H1 (cell line): ENCODE measurements around the gene CARF. TPM values are rescaled to one million over a fixed set of nuclear protein-coding genes. Genes with fewer than 3 reads are reported as not detected.

Source experiments
- CTCF ChIA-PET: fragments of 300-600 bp; sonication (Branson Sonifier 250); formaldehyde crosslinking; loops from one replicate; lab custom pipeline; 2021; ENCODE audit not compliant: partially characterized antibody; lab: Charles Lee
- POLR2A ChIA-PET: fragments of 300-600 bp; sonication (Branson Sonifier 250); formaldehyde crosslinking; loops from one replicate; lab custom pipeline; 2021; ENCODE audit warnings: inconsistent platforms; ENCODE audit not compliant: partially characterized antibody; lab: Charles Lee
- DNase-seq, 2 experiments: peaks; one replicate each; pipeline versions ENCODE4 v3.0.0 to v3.0.0-alpha.2; 2010 to 2022; ENCODE audit warnings: low spot score in 2 of 2, low read depth in 1 of 2, mixed read lengths in 1 of 2
- FAIRE-seq: peaks from 2 replicates; lab custom pipeline; 2011; peaks lifted over from hg19 to GRCh38; lab: Jason Lieb, UNC
- H2AFZ ChIP-seq: 2 replicates; pipeline ENCODE4 v1.8.1; 2012; ENCODE audit warnings: low read length, inconsistent platforms
- H2AK5ac ChIP-seq: 2 replicates; pipeline ENCODE4 v1.6.1; 2013; ENCODE audit warnings: low read depth, low read length
- H2BK120ac ChIP-seq: replicated peaks from 2 replicates; pipeline ENCODE3; 2013; ENCODE audit warnings: low read depth, low read length, inconsistent platforms
- H2BK12ac ChIP-seq: 2 replicates; pipeline ENCODE4 v1.6.1; 2013; ENCODE audit warnings: low read depth, low read length
- H2BK15ac ChIP-seq: 2 replicates; pipeline ENCODE4 v1.6.1; 2013; ENCODE audit warnings: low read length
- H2BK20ac ChIP-seq: 2 replicates; pipeline ENCODE4 v1.6.1; 2013; ENCODE audit warnings: low read length
- H2BK5ac ChIP-seq: 2 replicates; pipeline ENCODE4 v1.6.1; 2013; ENCODE audit warnings: low read depth, low read length
- H3K14ac ChIP-seq: 2 replicates; pipeline ENCODE4 v1.6.1; 2013; ENCODE audit warnings: inconsistent platforms; ENCODE audit not compliant: insufficient read length
- H3K18ac ChIP-seq: 2 replicates; pipeline ENCODE4 v1.6.1; 2013; ENCODE audit warnings: low read length; ENCODE audit errors: extremely low read depth
- H3K23ac ChIP-seq: 2 replicates; pipeline ENCODE4 v1.6.1; 2013; ENCODE audit warnings: inconsistent platforms; ENCODE audit not compliant: insufficient read length
- H3K23me2 ChIP-seq: 2 replicates; pipeline ENCODE4 v1.6.1; 2013; ENCODE audit warnings: low read depth, low read length
- H3K27ac ChIP-seq: 2 replicates; pipeline ENCODE4 v1.6.1; 2011; ENCODE audit warnings: low read depth, low read length, inconsistent platforms
- H3K27me3 ChIP-seq, 4 experiments: replicated peaks in 1 of 4; 1 replicate in 1 of 4; 2 replicates in 3 of 4; pipeline versions ENCODE4 v1.6.1 to v1.8.1; 2011 to 2013; ENCODE audit warnings: low read length in 3 of 4, mild to moderate bottlenecking in 3 of 4, inconsistent platforms in 2 of 4, mixed read lengths in 2 of 4, moderate library complexity in 1 of 4; ENCODE audit not compliant: control insufficient read depth in 3 of 4, insufficient read depth in 3 of 4; ENCODE audit errors: extremely low read depth in 1 of 4
- H3K36me3 ChIP-seq, 4 experiments: 2 replicates each; pipeline versions ENCODE4 v1.6.1 to v1.8.1; 2011 to 2013; ENCODE audit warnings: mild to moderate bottlenecking in 4 of 4, low read length in 3 of 4, moderate library complexity in 2 of 4, control low read depth in 1 of 4, inconsistent platforms in 1 of 4; ENCODE audit not compliant: insufficient read depth in 4 of 4, control insufficient read depth in 2 of 4
- H3K4ac ChIP-seq: replicated peaks from 2 replicates; pipeline ENCODE3; 2013; ENCODE audit warnings: low read length, low read depth, mixed read lengths, inconsistent platforms; ENCODE audit not compliant: insufficient read length
- H3K4me1 ChIP-seq, 4 experiments: replicated peaks in 1 of 4; 1 replicate in 1 of 4; 2 replicates in 3 of 4; pipeline versions ENCODE4 v1.6.1 to v1.8.1; 2011 to 2013; ENCODE audit warnings: low read length in 3 of 4, inconsistent platforms in 2 of 4, mixed read lengths in 1 of 4; ENCODE audit not compliant: insufficient read depth in 4 of 4, control insufficient read depth in 3 of 4
- H3K4me2 ChIP-seq, 2 experiments: 2 replicates each; pipeline versions ENCODE4 v1.6.1 to v1.8.1; 2011 to 2013; ENCODE audit warnings: low read depth in 2 of 2, low read length in 2 of 2, control low read depth in 1 of 2, inconsistent platforms in 1 of 2, mild to moderate bottlenecking in 1 of 2; ENCODE audit not compliant: insufficient read depth in 1 of 2
- H3K4me3 ChIP-seq, 4 experiments: fragments of 200-600, 300-600 bp in 1 of 4; sonication (generic), shearing (Covaris generic), sonication (Bioruptor Twin) in 1 of 4; 2 replicates each; pipeline versions ENCODE4 v1.5.1 to v1.8.1; 2011 to 2016; ENCODE audit warnings: low read length in 4 of 4, low read depth in 3 of 4, control low read depth in 2 of 4, inconsistent platforms in 2 of 4, mild to moderate bottlenecking in 2 of 4, mixed read lengths in 1 of 4, moderate library complexity in 1 of 4; ENCODE audit not compliant: insufficient read depth in 2 of 4; ENCODE audit errors: extremely low read depth in 1 of 4
- H3K56ac ChIP-seq: replicated peaks from 2 replicates; pipeline ENCODE3; 2013; ENCODE audit warnings: low read depth, mild to moderate bottlenecking, mixed read lengths, low read length, inconsistent platforms; ENCODE audit not compliant: insufficient read length
- H3K79me1 ChIP-seq: 2 replicates; pipeline ENCODE4 v1.6.1; 2013; ENCODE audit warnings: low read depth, low read length, control low read depth
- H3K79me2 ChIP-seq, 2 experiments: 2 replicates each; pipeline versions ENCODE4 v1.6.1 to v1.8.1; 2012 to 2013; ENCODE audit warnings: low read length in 2 of 2, mild to moderate bottlenecking in 2 of 2, inconsistent platforms in 1 of 2; ENCODE audit not compliant: insufficient read depth in 2 of 2, control insufficient read depth in 1 of 2
- H3K9ac ChIP-seq, 4 experiments: replicated peaks in 1 of 4; 1 replicate in 1 of 4; 2 replicates in 3 of 4; pipeline versions ENCODE4 v1.6.1 to v1.8.1; 2011 to 2013; ENCODE audit warnings: low read depth in 3 of 4, low read length in 3 of 4, control low read depth in 2 of 4, mild to moderate bottlenecking in 2 of 4, moderate library complexity in 2 of 4, inconsistent platforms in 1 of 4; ENCODE audit errors: extremely low read depth in 1 of 4
- H3K9me3 ChIP-seq, 2 experiments: 2 replicates each; pipeline versions ENCODE4 v1.6.1 to v1.8.1; 2012 to 2013; ENCODE audit warnings: mild to moderate bottlenecking in 2 of 2, moderate library complexity in 2 of 2, control low read depth in 1 of 2, inconsistent platforms in 1 of 2, low read depth in 1 of 2, low read length in 1 of 2, mixed read lengths in 1 of 2; ENCODE audit not compliant: insufficient read depth in 2 of 2
- H4K20me1 ChIP-seq, 2 experiments: replicated peaks in 1 of 2; 2 replicates each; pipeline versions ENCODE3 to v1.8.1; 2011 to 2013; ENCODE audit warnings: inconsistent platforms in 2 of 2, low read length in 2 of 2, mild to moderate bottlenecking in 1 of 2; ENCODE audit not compliant: insufficient read depth in 2 of 2, control insufficient read depth in 1 of 2
- H4K5ac ChIP-seq: 2 replicates; pipeline ENCODE4 v1.6.1; 2013; ENCODE audit warnings: low read length, low read depth, mixed read lengths, inconsistent platforms; ENCODE audit not compliant: insufficient read length
- H4K8ac ChIP-seq: 2 replicates; pipeline ENCODE4 v1.8.0; 2013; ENCODE audit warnings: mild to moderate bottlenecking, moderate library complexity, low read length, inconsistent platforms; ENCODE audit not compliant: insufficient read depth; ENCODE audit errors: extremely low read depth
- H4K91ac ChIP-seq: replicated peaks from 2 replicates; pipeline ENCODE3; 2013; ENCODE audit warnings: low read length, mixed read lengths, inconsistent platforms; ENCODE audit not compliant: insufficient read length
- ASH2L ChIP-seq: fragments of 200-600, 300-600 bp; sonication (generic); IDR thresholded peaks from one replicate; pipeline ENCODE4 v1.7.1; 2017; ENCODE audit warnings: low read length
- CHD1 ChIP-seq: IDR thresholded peaks from 2 replicates; pipeline ENCODE4 v1.6.1; 2012; ENCODE audit warnings: low read depth, low read length, improper control_type of control experiment
- CHD2 ChIP-seq: IDR thresholded peaks from 2 replicates; pipeline ENCODE4 v1.6.1; 2012; ENCODE audit warnings: low read length, improper control_type of control experiment
- FOSL1 ChIP-seq: IDR thresholded peaks from 2 replicates; pipeline ENCODE4 v1.6.1; 2011; ENCODE audit warnings: mild to moderate bottlenecking, low read depth, low read length, moderate library complexity; ENCODE audit not compliant: insufficient read depth
- HDAC2 ChIP-seq, 2 experiments: fragments of 300-600 bp in 1 of 2; sonication (generic) in 1 of 2; IDR thresholded peaks; 2 replicates each; pipeline ENCODE4 v1.6.1; 2011 to 2012; ENCODE audit warnings: low read depth in 2 of 2, low read length in 2 of 2, mild to moderate bottlenecking in 2 of 2, moderate library complexity in 2 of 2, borderline replicate concordance in 1 of 2, inconsistent platforms in 1 of 2
- KDM1A ChIP-seq: fragments of 200-600, 300-600 bp; sonication (generic); IDR thresholded peaks from 2 replicates; pipeline ENCODE4 v1.7.1; 2016; ENCODE audit warnings: mild to moderate bottlenecking, low read length, borderline replicate concordance
- MAX ChIP-seq: IDR thresholded peaks from 2 replicates; pipeline ENCODE4 v1.6.1; 2012; ENCODE audit warnings: inconsistent platforms
- POLR2A ChIP-seq, 2 experiments: IDR thresholded peaks; 1 replicate in 1 of 2; 2 replicates in 1 of 2; pipeline ENCODE4 v1.6.1; 2011; ENCODE audit warnings: low read depth in 2 of 2, low read length in 2 of 2, mild to moderate bottlenecking in 2 of 2; ENCODE audit errors: control extremely low read depth in 1 of 2
- RFX5 ChIP-seq: IDR thresholded peaks from 2 replicates; pipeline ENCODE4 v1.6.1; 2011; ENCODE audit warnings: low read depth, low read length, improper control_type of control experiment, borderline replicate concordance
- RXRA ChIP-seq: IDR thresholded peaks from 2 replicates; pipeline ENCODE4 v1.6.1; 2011; ENCODE audit warnings: low read depth, mild to moderate bottlenecking, low read length, moderate library complexity; ENCODE audit not compliant: insufficient read depth
- TAF7 ChIP-seq: optimal IDR thresholded peaks from 2 replicates; pipeline ENCODE3; 2011; ENCODE audit warnings: low read depth, mild to moderate bottlenecking, inconsistent platforms, low read length, moderate library complexity, borderline replicate concordance
- USF2 ChIP-seq: IDR thresholded peaks from 2 replicates; pipeline ENCODE4 v1.6.1; 2011; ENCODE audit warnings: low read length, improper control_type of control experiment
- ZNF274 ChIP-seq: IDR thresholded peaks from 2 replicates; pipeline ENCODE4 v1.7.0; 2012; ENCODE audit warnings: low read length, borderline replicate concordance; ENCODE audit errors: extremely low read depth
- WGBS, 2 experiments: shearing (Covaris generic) in 1 of 2; methylation state at CpG; one replicate each; pipeline versions ENCODE4 v1.1.6 to v1.1.7; 2013 to 2015; ENCODE audit warnings: low lambda C conversion rate in 2 of 2, mixed read lengths in 2 of 2, inconsistent platforms in 1 of 2, low coverage in 1 of 2, missing lambda C conversion rate in 1 of 2; ENCODE audit not compliant: insufficient replicate concordance in 2 of 2, insufficient coverage in 1 of 2, insufficient read length in 1 of 2; ENCODE audit errors: extremely low coverage in 1 of 2, missing lambda C conversion rate in 1 of 2; 5-methylcytosine and 5-hydroxymethylcytosine counted together
- polyA plus RNA-seq, 7 experiments: library from polyadenylated mRNA; depleted of rRNA in 3 of 7; stranded (reverse) in 5 of 7; unstranded in 2 of 7; fragments of >200 nt in 5 of 7; fragments of 200-250 nt in 2 of 7; gene quantifications; 1 replicate in 5 of 7; 2 replicates in 1 of 7; 4 replicates in 1 of 7; pipeline versions ENCODE4 v1.2.1 to v1.2.3, GENCODE V29; 2011 to 2013; ENCODE audit warnings: missing spikeins in 2 of 7, mixed read lengths in 2 of 7
- total RNA-seq: library from RNA; stranded (reverse); fragmentation: NEBNext Ultra II Directional; extraction: Animal tissue kit (Norgen Biotek cat#: 25700); gene quantifications from 2 replicates; pipeline ENCODE4 v1.2.1, GENCODE V29; 2021

The CARF gene
- total and polyA plus RNA-seq, 2 of the 8 experiments (the other 6 are each of a cell fraction or from before 2014, with no cell fraction given) = 2.0 to 2.6 TPM

GRCh38 chr2:202908186-202908585 is 3.9 kb upstream of the CARF start:
- Histone ChIP-seq H4K91ac (no peak overlapping the region), H3K18ac (no peak overlapping the region), H3K4me3 (no peak overlapping the region), H3K9ac (no peak overlapping the region), H2BK12ac (no peak overlapping the region), H2BK5ac (no peak overlapping the region), H3K79me2 (peaks cover 20 to 82% of the 10 kb centered on the region in 2 experiments), H4K20me1 (peaks cover 2% of the 10 kb centered on the region in 2 experiments), H3K27ac (no peak overlapping the region), H3K4me1 (no peaks in the 10 kb centered on the region; a peak in 1 of 7 replicates), H3K23ac (no peak overlapping the region), H3K4ac (no peak overlapping the region), H3K56ac (no peak overlapping the region), H2AK5ac (no peak overlapping the region), H3K23me2 (no peaks in the 10 kb centered on the region; the same call in 1 of the 2 replicates), H3K14ac (no peak overlapping the region), H3K27me3 (no peaks in the 10 kb centered on the region), H3K4me2 (no peak overlapping the region), H2BK20ac (no peak overlapping the region), H4K8ac (no peak overlapping the region), H2BK15ac (no peak overlapping the region), H2BK120ac (no peak overlapping the region), H4K5ac (no peak overlapping the region), H3K9me3 (no peaks in the 10 kb centered on the region), H3K79me1 (peaks cover 3% of the 10 kb centered on the region), H3K36me3 (peaks cover 0 to 21% (median 3%) of the 10 kb centered on the region in 4 experiments; a peak in 2 of 8 replicates), H2AFZ (no peak overlapping the region)
- POLR2A ChIA-PET = interaction anchor here (1.9 kb wide), 1 partner anchor 18 kb away, joined by 8 read pairs; no protein-coding TSS in a partner anchor
- 96% methylated on average over 5 of the region's 5 CpGs; no CpG with 5 or more reads in 1 of the 2 experiments for WGBS, 2 experiments
- no peak for FAIRE-seq
- DNase-seq = no peak
- CTCF ChIA-PET = interaction anchor here (0.6 kb wide), 1 partner anchor 29 kb away, joined by 3 read pairs; no protein-coding TSS in a partner anchor
- TF ChIP-seq CHD2 (no peak), MAX (no peak), ZNF274 (no peak), CHD1 (no peak), HDAC2 (IDR thresholded peaks at IDR 0.05; ENCODE audit: borderline replicate concordance in 1 of 2, low read depth in 2 of 2, low read length in 2 of 2) (no peak), KDM1A (no peak), POLR2A (IDR thresholded peaks at IDR 0.05; ENCODE audit: control extremely low read depth in 1 of 2, low read depth in 2 of 2, low read length in 2 of 2) (no peak), RFX5 (no peak), TAF7 (no peak), RXRA (no peak), FOSL1 (no peak), USF2 (no peak), ASH2L (no peak)
